ENCODE data around the gene SETD7.
"Not testable (repeated sequence)": the region's sequence is repeated elsewhere in the genome, so short reads cannot be mapped to it uniquely, and the experiment has no call there.

SETD7 gene

GRCh38 chr4:139508581-139509237, 47.3 kb downstream of the SETD7 start:
- no peak for DNase-seq

GRCh38 chr4:139506774-139507173, 49.2 kb downstream of the SETD7 start:
- no peak for DNase-seq

GRCh38 chr4:139503622-139504166, 52.3 kb downstream of the SETD7 start:
- no peak for DNase-seq

GRCh38 chr4:139501927-139502899, 53.8 kb downstream of the SETD7 start:
- DNase-seq = no peak

- DNase-seq = no peak
Measured at GRCh38 chr4:139501527-139501926, 54.5 kb downstream of the SETD7 start.

GRCh38 chr4:139501117-139501516, 54.9 kb downstream of the SETD7 start:
- DNase-seq = no peak

- DNase-seq = no peak
Measured at GRCh38 chr4:139499186-139499585, 56.8 kb downstream of the SETD7 start.

- no peak for DNase-seq
Measured at GRCh38 chr4:139493176-139493575, 62.8 kb downstream of the SETD7 start.

- DNase-seq = no peak
Measured at GRCh38 chr4:139492429-139492828, 63.6 kb downstream of the SETD7 start.

- no peak for DNase-seq
Measured at GRCh38 chr4:139489638-139490037, 66.4 kb downstream of the SETD7 start.

GRCh38 chr4:139488442-139488841, 67.6 kb downstream of the SETD7 start:
- DNase-seq = no peak

- no peak for DNase-seq
Measured at GRCh38 chr4:139484783-139485311, 71.2 kb downstream of the SETD7 start.

GRCh38 chr4:139483000-139483399, 73.0 kb downstream of the SETD7 start:
- DNase-seq = no peak

- DNase-seq = no peak
Measured at GRCh38 chr4:139481465-139481864, 74.6 kb downstream of the SETD7 start.

- no peak for DNase-seq
Measured at GRCh38 chr4:139476363-139476762, 79.7 kb downstream of the SETD7 start.

GRCh38 chr4:139472852-139473251, 83.2 kb downstream of the SETD7 start:
- DNase-seq = no peak

- no peak for DNase-seq
Measured at GRCh38 chr4:139470997-139471665, 84.9 kb downstream of the SETD7 start.

GRCh38 chr4:139470295-139470694, 85.7 kb downstream of the SETD7 start:
- DNase-seq = no peak

- DNase-seq = no peak
Measured at GRCh38 chr4:139469869-139470268, 86.2 kb downstream of the SETD7 start.

GRCh38 chr4:139469216-139469615, 86.8 kb downstream of the SETD7 start:
- DNase-seq = no peak

- DNase-seq = not testable (repeated sequence)
Measured at GRCh38 chr4:139468756-139469155, 87.3 kb downstream of the SETD7 start.

- no peak for DNase-seq
Measured at GRCh38 chr4:139465922-139466321, 90.1 kb downstream of the SETD7 start.

GRCh38 chr4:139464512-139464911, 91.5 kb downstream of the SETD7 start:
- not testable (repeated sequence) for DNase-seq
